ENCODE results near the gene NOL4L. TPM values are rescaled to one million over a fixed set of nuclear protein-coding genes. Genes with fewer than 3 reads are reported as not detected.
A peak's percentile ranks its signal among the peaks of the same experiment; 100 is the strongest.

Gene NOL4L
- total RNA-seq, 2 donors from 2014 or later: 60.9 to 62.9 TPM

DNA sequence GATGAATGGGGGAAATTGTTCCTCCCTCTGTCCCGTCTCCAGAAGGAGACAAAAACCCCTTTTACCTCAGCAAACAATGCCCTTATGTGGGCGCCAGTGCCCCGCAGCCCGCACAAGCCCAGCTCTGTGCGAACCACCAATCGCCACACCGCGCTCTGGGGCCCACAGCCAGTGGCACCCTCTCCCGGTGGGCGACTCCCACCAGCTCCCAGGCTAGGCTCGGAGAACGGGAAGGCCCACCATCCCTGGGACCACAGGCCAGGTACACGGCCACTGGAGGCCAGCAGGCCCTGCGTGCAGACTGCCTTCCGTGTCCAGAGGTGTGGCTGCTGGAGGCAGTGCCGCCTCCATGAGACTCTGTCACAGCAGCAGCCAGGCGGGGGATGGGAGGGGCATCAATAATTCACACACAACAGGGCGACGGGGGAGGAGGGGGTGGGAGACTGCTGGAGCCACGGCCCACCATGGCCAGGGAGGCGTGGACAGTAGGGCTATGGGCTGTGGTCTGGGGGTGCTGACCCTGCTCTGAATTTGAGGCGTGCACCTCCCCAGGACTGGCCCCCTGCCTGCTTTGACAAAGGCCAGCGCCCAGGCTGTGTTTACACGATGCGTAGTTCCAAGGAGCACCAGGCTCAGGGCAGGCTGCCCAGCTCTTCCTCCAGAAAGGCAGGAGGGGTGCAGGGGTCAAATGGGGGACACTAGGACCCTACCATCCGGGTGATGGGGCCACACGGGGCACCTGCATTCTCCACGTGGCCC is 121.3 kb downstream of the NOL4L start:
- H3K36me3 Mint-ChIP-seq (ENCODE audit: low read depth): no peaks in the 10 kb centered on the region
- no peak overlapping the region for H3K27ac Mint-ChIP-seq
- DNase-seq (no peak), ATAC-seq (no peak)
- no peak overlapping the region for H3K4me3 Mint-ChIP-seq
- H3K27me3 Mint-ChIP-seq: no peaks in the 10 kb centered on the region
- peaks cover 3% of the 10 kb centered on the region for H3K4me1 Mint-ChIP-seq
- no peaks in the 10 kb centered on the region for H3K9me3 ChIP-seq (ENCODE audit: control insufficient read depth, low read length, poor library complexity, severe bottlenecking)

GRCh38 chr20:32462900-32463641 is 122.1 kb downstream of the NOL4L start:
- H3K9me3 ChIP-seq (ENCODE audit: control insufficient read depth, low read length, poor library complexity, severe bottlenecking): no peaks in the 10 kb centered on the region
- ATAC-seq (no peak), DNase-seq (no peak)
- H3K36me3 Mint-ChIP-seq (ENCODE audit: low read depth): no peaks in the 10 kb centered on the region
- H3K27ac Mint-ChIP-seq: no peak overlapping the region
- peaks cover 6% of the 10 kb centered on the region for H3K4me1 Mint-ChIP-seq
- no peak overlapping the region for H3K4me3 Mint-ChIP-seq
- H3K27me3 Mint-ChIP-seq: no peaks in the 10 kb centered on the region

DNA sequence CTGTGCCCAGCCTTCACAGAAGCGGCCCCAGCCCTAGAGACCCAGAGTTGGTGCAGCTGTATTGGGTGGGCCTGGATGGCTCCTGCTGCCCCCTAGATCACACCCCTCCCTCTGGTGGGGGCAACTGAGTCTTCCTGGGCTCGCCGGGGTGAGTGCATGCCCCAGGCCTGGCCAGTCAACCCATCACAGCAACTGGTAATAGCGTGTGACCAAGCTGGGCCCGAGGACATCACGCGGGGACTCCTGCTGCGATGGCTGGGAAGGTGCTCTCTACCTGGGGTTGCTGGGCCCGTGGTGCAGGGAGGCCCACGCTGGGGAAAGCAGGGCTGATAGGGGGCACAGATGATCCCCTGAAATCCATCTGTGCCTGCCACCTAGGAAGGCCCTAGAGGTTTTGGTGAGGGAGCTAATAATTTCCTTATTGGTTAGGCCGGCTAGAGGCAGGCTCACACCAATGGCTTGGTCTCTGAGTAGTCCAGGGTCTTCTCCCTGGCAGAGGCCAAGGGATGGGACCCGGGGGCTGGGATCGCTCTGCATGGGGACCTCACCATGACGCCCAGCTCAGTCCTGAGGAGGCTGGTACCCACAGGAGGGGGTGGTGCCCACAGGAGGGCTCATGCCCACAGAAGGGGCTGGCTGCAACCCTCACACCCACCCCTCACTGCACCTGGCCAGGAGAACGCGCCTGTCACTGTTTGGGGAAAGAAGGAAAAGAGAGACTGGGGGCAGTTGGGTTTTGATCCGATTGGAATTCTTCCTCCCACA is 123.1 kb downstream of the NOL4L start:
- H3K4me3 Mint-ChIP-seq: no peak overlapping the region
- DNase-seq (no peak), ATAC-seq (no peak)
- H3K27me3 Mint-ChIP-seq: no peaks in the 10 kb centered on the region
- no peaks in the 10 kb centered on the region for H3K9me3 ChIP-seq (ENCODE audit: control insufficient read depth, low read length, poor library complexity, severe bottlenecking)
- no peaks in the 10 kb centered on the region for H3K36me3 Mint-ChIP-seq (ENCODE audit: low read depth)
- peak overlapping the region; percentile 82 for H3K27ac Mint-ChIP-seq
- H3K4me1 Mint-ChIP-seq: peaks cover 4% of the 10 kb centered on the region

- H3K9me3 ChIP-seq (ENCODE audit: control insufficient read depth, low read length, poor library complexity, severe bottlenecking): no peaks in the 10 kb centered on the region
- peaks cover 4% of the 10 kb centered on the region for H3K4me1 Mint-ChIP-seq
- no peak overlapping the region for H3K4me3 Mint-ChIP-seq
- ATAC-seq: no peak
- no peak for DNase-seq
- H3K27ac Mint-ChIP-seq: no peak overlapping the region
- H3K36me3 Mint-ChIP-seq (ENCODE audit: low read depth): no peaks in the 10 kb centered on the region
- no peaks in the 10 kb centered on the region for H3K27me3 Mint-ChIP-seq
Observed at GRCh38 chr20:32460683-32461320, 124.3 kb downstream of the NOL4L start.

- Mint-ChIP-seq H3K4me1 (peaks cover 4% of the 10 kb centered on the region), H3K36me3 (ENCODE audit: low read depth) (no peaks in the 10 kb centered on the region), H3K27me3 (no peaks in the 10 kb centered on the region), H3K27ac (peak overlapping the region; percentile 62), H3K4me3 (no peak overlapping the region)
- no peak for DNase-seq
- ATAC-seq: no peak
- H3K9me3 ChIP-seq (ENCODE audit: control insufficient read depth, low read length, poor library complexity, severe bottlenecking): no peaks in the 10 kb centered on the region
Observed at GRCh38 chr20:32460231-32460630, 124.9 kb downstream of the NOL4L start.

GRCh38 chr20:32458837-32459220 is 126.3 kb downstream of the NOL4L start:
- Mint-ChIP-seq H3K27ac (peak overlapping the region; percentile 71), H3K4me3 (no peak overlapping the region), H3K27me3 (no peaks in the 10 kb centered on the region), H3K4me1 (peaks cover 9% of the 10 kb centered on the region), H3K36me3 (ENCODE audit: low read depth) (peaks cover 2% of the 10 kb centered on the region)
- DNase-seq (no peak), ATAC-seq (no peak)
- H3K9me3 ChIP-seq (ENCODE audit: control insufficient read depth, low read length, poor library complexity, severe bottlenecking): no peaks in the 10 kb centered on the region

DNA sequence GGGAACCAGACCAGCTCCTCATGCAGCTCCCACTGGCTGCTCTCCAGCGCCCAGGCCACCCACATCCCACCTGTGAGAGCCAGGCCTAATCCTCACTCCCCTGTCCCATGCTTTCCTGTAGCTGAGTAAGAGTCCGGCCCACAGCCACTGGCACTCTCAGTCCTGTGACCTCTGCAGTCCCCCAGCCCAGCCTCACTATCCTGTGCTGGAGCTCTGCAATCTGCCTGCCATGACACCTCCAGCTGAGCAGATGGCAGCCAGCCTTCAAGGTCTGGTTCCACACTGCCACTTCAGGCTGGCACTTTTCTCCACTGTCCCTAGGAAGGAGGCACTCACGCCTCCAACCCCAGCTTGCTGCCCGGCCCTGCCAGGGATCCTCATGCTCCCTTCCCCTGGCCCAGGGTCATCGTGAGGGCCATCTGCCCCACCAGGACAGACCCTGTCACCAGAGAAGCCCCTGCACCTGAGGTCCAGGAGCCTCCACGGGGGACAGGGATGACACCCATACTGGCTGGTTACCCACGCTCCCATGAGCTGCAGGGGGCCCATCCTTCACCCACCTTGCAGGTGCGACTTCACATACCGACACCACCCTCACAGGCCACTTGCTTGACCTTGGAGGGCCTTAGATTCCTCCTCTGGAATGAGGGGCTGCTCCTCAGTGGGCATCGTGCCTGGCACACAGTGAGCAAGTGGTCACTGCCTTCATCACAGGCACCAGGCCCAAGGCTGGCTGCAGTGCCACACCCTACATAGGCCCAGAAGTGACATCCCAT is 126.9 kb downstream of the NOL4L start:
- DNase-seq: no peak
- Mint-ChIP-seq H3K36me3 (ENCODE audit: low read depth) (peaks cover 2% of the 10 kb centered on the region), H3K4me3 (no peak overlapping the region), H3K4me1 (peaks cover 9% of the 10 kb centered on the region), H3K27me3 (no peaks in the 10 kb centered on the region), H3K27ac (peak overlapping the region; percentile 71)
- no peaks in the 10 kb centered on the region for H3K9me3 ChIP-seq (ENCODE audit: control insufficient read depth, low read length, poor library complexity, severe bottlenecking)
- no peak for ATAC-seq

DNA sequence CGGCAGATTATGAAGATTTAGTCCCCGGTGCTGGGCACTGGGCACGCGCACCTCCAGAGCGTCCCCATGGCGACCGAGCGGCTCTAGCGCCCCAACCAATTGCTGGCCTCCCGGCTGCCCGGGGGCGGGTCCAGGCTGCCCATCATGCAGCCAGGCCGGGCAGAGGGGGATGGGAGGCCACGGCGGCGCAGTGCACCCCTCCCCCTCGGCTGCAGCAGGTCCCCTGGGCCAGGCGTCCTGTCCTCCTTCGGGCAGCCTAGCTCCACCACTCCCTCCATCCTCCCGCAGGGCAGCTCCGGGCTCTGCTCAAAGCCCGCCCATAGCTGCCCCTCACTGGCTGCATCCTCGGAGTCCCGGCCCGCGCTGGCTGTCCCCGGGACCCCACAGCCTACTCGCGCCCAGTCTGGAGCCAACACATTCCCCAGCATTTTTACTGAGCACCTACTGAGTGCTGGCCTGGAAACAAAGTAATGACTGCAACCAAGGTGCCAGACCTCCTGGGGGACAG is 127.6 kb downstream of the NOL4L start:
- ATAC-seq: no peak
- Mint-ChIP-seq H3K4me1 (peaks cover 9% of the 10 kb centered on the region), H3K4me3 (no peak overlapping the region), H3K27ac (no peak overlapping the region), H3K36me3 (ENCODE audit: low read depth) (peaks cover 2% of the 10 kb centered on the region), H3K27me3 (no peaks in the 10 kb centered on the region)
- H3K9me3 ChIP-seq (ENCODE audit: control insufficient read depth, low read length, poor library complexity, severe bottlenecking): no peaks in the 10 kb centered on the region
- no peak for DNase-seq

GRCh38 chr20:32456869-32457478 is 128.2 kb downstream of the NOL4L start:
- H3K4me3 Mint-ChIP-seq: no peak overlapping the region
- no peaks in the 10 kb centered on the region for H3K9me3 ChIP-seq (ENCODE audit: control insufficient read depth, low read length, poor library complexity, severe bottlenecking)
- H3K27me3 Mint-ChIP-seq: no peaks in the 10 kb centered on the region
- no peak overlapping the region for H3K27ac Mint-ChIP-seq
- H3K36me3 Mint-ChIP-seq (ENCODE audit: low read depth): peaks cover 2% of the 10 kb centered on the region
- DNase-seq (no peak), ATAC-seq (no peak)
- H3K4me1 Mint-ChIP-seq: peaks cover 9% of the 10 kb centered on the region

- Mint-ChIP-seq H3K27me3 (no peaks in the 10 kb centered on the region), H3K27ac (peak overlapping the region; percentile 54), H3K36me3 (ENCODE audit: low read depth) (peaks cover 2% of the 10 kb centered on the region), H3K4me1 (peaks cover 7% of the 10 kb centered on the region), H3K4me3 (peak overlapping the region; percentile 52)
- no peak for DNase-seq
- no peaks in the 10 kb centered on the region for H3K9me3 ChIP-seq (ENCODE audit: control insufficient read depth, low read length, poor library complexity, severe bottlenecking)
- no peak for ATAC-seq
Observed at GRCh38 chr20:32455901-32456701, 129.0 kb downstream of the NOL4L start.

DNA sequence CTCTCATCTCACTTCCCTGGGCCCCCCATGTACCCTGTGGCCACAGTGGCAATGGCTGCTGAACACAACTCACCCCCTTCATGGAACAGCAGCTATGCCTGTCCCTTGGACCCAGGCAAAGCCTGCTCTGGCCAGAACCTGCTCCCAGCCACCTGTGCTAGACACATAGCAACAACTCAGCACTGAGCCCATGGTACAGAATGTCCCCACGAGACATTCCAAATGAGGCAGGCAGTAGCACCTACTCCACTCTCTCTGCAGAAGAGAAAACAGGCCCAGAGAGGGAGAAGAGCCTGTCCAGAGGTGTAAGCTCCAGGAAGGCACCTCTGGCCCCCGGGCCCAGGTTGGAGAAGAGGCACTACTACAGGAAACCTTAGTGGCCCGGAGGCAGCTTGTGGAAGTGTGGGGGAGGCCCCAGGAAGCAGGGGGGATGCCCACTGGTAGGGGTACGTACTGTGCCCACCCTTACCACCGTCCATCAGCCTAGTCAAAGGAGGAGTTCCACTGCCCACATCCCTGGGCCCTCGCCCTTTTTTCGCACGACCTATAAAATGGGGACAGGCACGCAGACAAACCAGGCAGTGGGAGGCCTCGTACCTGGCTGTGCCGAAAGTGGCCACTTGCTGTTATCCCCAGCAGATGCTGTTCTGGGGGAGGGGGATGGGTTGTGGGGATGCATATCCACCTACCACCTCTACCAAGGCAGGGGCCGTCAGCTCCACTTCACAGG is 129.8 kb downstream of the NOL4L start:
- Mint-ChIP-seq H3K4me1 (peaks cover 7% of the 10 kb centered on the region), H3K27me3 (no peaks in the 10 kb centered on the region), H3K4me3 (no peak overlapping the region), H3K36me3 (ENCODE audit: low read depth) (peaks cover 2% of the 10 kb centered on the region), H3K27ac (peak overlapping the region; percentile 54)
- ATAC-seq (no peak), DNase-seq (no peak)
- no peaks in the 10 kb centered on the region for H3K9me3 ChIP-seq (ENCODE audit: control insufficient read depth, low read length, poor library complexity, severe bottlenecking)

Measured in T-helper 17 cell (primary cell).